Stimulated activated CD8-positive, alpha-beta memory T cell treated with anti-CD3 and anti-CD28 coated beads, Interleukin-15, amount 100 ng/mL, for 4 hours (primary cell): ENCODE measurements around the gene ARHGAP4.
A peak's percentile ranks its signal among the peaks of the same experiment; 100 is the strongest.

ENCODE experiments used
- DNase-seq, 2 donors: peaks; one replicate each; pipeline ENCODE4 v3.0.0-alpha.2; 2020; ENCODE audit warnings: low read depth in 2 of 2

Gene ARHGAP4

GRCh38 chrX:153945956-153946943, 20.2 kb upstream of the ARHGAP4 start:
- no peak for DNase-seq

GRCh38 chrX:153944800-153945150, 18.7 kb upstream of the ARHGAP4 start:
- no peak for DNase-seq

GRCh38 chrX:153944140-153944799, 18.2 kb upstream of the ARHGAP4 start, which contains the start of gene RENBP:
TSS of gene RENBP (minus strand) at chrX:153944643. CDS start at chrX:153944610, 33 bp downstream.
- no peak for DNase-seq

- no peak for DNase-seq
Measured at GRCh38 chrX:153941336-153942252, 15.5 kb upstream of the ARHGAP4 start.

- no peak for DNase-seq
Measured at GRCh38 chrX:153939573-153939972, 13.5 kb upstream of the ARHGAP4 start.

GRCh38 chrX:153938226-153938786, 12.2 kb upstream of the ARHGAP4 start:
- no peak for DNase-seq

- DNase-seq = no peak
Measured at GRCh38 chrX:153937056-153937455, 11.0 kb upstream of the ARHGAP4 start.

- no peak for DNase-seq
Measured at GRCh38 chrX:153935326-153935851, 9.3 kb upstream of the ARHGAP4 start.

GRCh38 chrX:153934762-153935325, 8.8 kb upstream of the ARHGAP4 start, which contains the start of gene NAA10:
TSS of gene NAA10 (minus strand) at chrX:153935037. CDS start at chrX:153934904, 133 bp downstream.
- peak in 1 of 2 donors; percentile 55 for DNase-seq

- DNase-seq = no peak
Measured at GRCh38 chrX:153934148-153934761, 8.2 kb upstream of the ARHGAP4 start.

- DNase-seq = no peak
Measured at GRCh38 chrX:153933748-153934147, 7.7 kb upstream of the ARHGAP4 start.

- DNase-seq = no peak
Measured at GRCh38 chrX:153932220-153932915, 6.3 kb upstream of the ARHGAP4 start.

GRCh38 chrX:153931748-153932147, 5.7 kb upstream of the ARHGAP4 start:
- no peak for DNase-seq

- no peak for DNase-seq
Measured at GRCh38 chrX:153931151-153931550, 5.1 kb upstream of the ARHGAP4 start.

- no peak for DNase-seq
Measured at GRCh38 chrX:153930011-153930910, 4.2 kb upstream of the ARHGAP4 start.

- DNase-seq = no peak
Measured at GRCh38 chrX:153929576-153929975, 3.5 kb upstream of the ARHGAP4 start.

- no peak for DNase-seq
Measured at GRCh38 chrX:153928846-153929245, 2.8 kb upstream of the ARHGAP4 start.

- peak; percentile 85 to 92 for DNase-seq
Measured at GRCh38 chrX:153927922-153928760, 2.1 kb upstream of the ARHGAP4 start.
